ENCODE results near the gene AGRP. TPM values are rescaled to one million over a fixed set of nuclear protein-coding genes. Genes with fewer than 3 reads are reported as not detected.

Gene AGRP
- total RNA-seq, 1 experiment from 2014 or later, result not detected

DNA sequence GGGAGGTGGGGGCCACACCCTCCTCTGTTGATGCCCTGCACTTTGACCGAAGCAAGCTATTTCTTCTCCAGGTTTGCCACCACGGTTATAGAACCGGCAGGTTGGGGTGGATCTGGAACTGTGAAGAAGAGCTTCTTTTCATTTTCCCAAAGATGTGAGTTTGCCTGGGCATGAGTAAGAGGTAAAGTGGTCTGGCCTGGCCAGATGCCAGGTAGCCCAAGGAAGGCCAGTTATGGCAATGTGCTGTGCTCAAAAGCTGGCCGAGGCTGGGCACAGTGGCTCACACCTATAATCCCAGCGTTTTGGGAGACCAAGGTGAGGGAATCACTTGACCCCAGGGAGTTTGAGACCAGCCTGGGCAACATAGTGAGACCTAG is 21.1 kb downstream of the AGRP start:
- H3K36me3 Mint-ChIP-seq (ENCODE audit: insufficient read depth in 1 of 3, low read depth in 3 of 3), result no peaks in the 10 kb centered on the region
- Histone ChIP-seq H3K9me3 (ENCODE audit: control insufficient read depth, low read depth, low read length) (no peaks in the 10 kb centered on the region), H3K79me2 (ENCODE audit: insufficient read depth, low read length) (no peaks in the 10 kb centered on the region), H3K27me3 (ENCODE audit: insufficient read depth, low read length) (no peaks in the 10 kb centered on the region), H3K4ac (ENCODE audit: low read depth, low read length) (no peak overlapping the region), H4K8ac (replicated peaks; ENCODE audit: insufficient read length, low read depth, low read length) (no peak overlapping the region), H3K27ac (ENCODE audit: insufficient read length, low read depth, low read length) (no peak overlapping the region), H2BK15ac (ENCODE audit: low read depth, low read length) (no peak overlapping the region), H3K23ac (ENCODE audit: insufficient read length, low read depth, low read length) (no peak overlapping the region), H3K4me2 (ENCODE audit: insufficient read depth, insufficient read length, low read length) (no peak overlapping the region), H3K79me1 (ENCODE audit: insufficient read depth, low read depth, low read length, poor library complexity, severe bottlenecking) (no peaks in the 10 kb centered on the region), H2BK5ac (ENCODE audit: insufficient read length, low read length) (no peak overlapping the region), H3K23me2 (ENCODE audit: insufficient read length, low read depth, low read length, poor library complexity, severe bottlenecking) (no peaks in the 10 kb centered on the region), H3K18ac (ENCODE audit: insufficient read length, low read depth, low read length) (no peak overlapping the region), H3K56ac (ENCODE audit: insufficient read length, low read depth, low read length) (no peak overlapping the region), H2AFZ (ENCODE audit: low read length) (no peak overlapping the region), H4K91ac (ENCODE audit: insufficient read length, low read depth, low read length) (no peak overlapping the region), H3K9ac (ENCODE audit: extremely low read depth, insufficient read length, low read length) (no peak overlapping the region), H2BK12ac (ENCODE audit: insufficient read length, low read depth, low read length) (no peak overlapping the region), H3T11ph (ENCODE audit: low read length) (no peak overlapping the region), H3K14ac (ENCODE audit: insufficient read depth, low read length) (no peak overlapping the region), H4K5ac (ENCODE audit: insufficient read length, low read depth, low read length) (no peak overlapping the region), H2AK5ac (ENCODE audit: insufficient read length, low read length) (no peak overlapping the region), H3K4me1 (ENCODE audit: insufficient read depth, low read length) (no peaks in the 10 kb centered on the region), H4K20me1 (ENCODE audit: control insufficient read depth, insufficient read depth, insufficient read length) (no peaks in the 10 kb centered on the region), H2BK120ac (ENCODE audit: low read depth, low read length, poor library complexity, severe bottlenecking) (no peak overlapping the region), H2BK20ac (ENCODE audit: low read depth, low read length, poor library complexity, severe bottlenecking) (no peak overlapping the region)
- DNase-seq, result no peak
- H3K4me1 Mint-ChIP-seq, result peaks cover 4 to 7% of the 10 kb centered on the region in 2 experiments
- no peak overlapping the region; a peak in 1 of 7 replicates for H3K27ac Mint-ChIP-seq
- TF ChIP-seq CTCF (conservative IDR thresholded peaks at IDR 0.05), result no peak
- H3K27me3 Mint-ChIP-seq (ENCODE audit: low read depth), result no peaks in the 10 kb centered on the region
- H3K9me3 Mint-ChIP-seq, result no peaks in the 10 kb centered on the region
- H3K4me3 Mint-ChIP-seq, result no peak overlapping the region
- WGBS (ENCODE audit: extremely low coverage, insufficient read length, low lambda C conversion rate), result no CpG with 5 or more reads among the region's 5 CpGs
